ENCODE results near the gene GCK. TPM values are rescaled to one million over a fixed set of nuclear protein-coding genes. Genes with fewer than 3 reads are reported as not detected.

GCK gene
- total and polyA plus RNA-seq, 2 donors (not counting 3 experiments of a cell fraction or from before 2014, with no cell fraction given) = 0.17 to 0.51 TPM

DNA sequence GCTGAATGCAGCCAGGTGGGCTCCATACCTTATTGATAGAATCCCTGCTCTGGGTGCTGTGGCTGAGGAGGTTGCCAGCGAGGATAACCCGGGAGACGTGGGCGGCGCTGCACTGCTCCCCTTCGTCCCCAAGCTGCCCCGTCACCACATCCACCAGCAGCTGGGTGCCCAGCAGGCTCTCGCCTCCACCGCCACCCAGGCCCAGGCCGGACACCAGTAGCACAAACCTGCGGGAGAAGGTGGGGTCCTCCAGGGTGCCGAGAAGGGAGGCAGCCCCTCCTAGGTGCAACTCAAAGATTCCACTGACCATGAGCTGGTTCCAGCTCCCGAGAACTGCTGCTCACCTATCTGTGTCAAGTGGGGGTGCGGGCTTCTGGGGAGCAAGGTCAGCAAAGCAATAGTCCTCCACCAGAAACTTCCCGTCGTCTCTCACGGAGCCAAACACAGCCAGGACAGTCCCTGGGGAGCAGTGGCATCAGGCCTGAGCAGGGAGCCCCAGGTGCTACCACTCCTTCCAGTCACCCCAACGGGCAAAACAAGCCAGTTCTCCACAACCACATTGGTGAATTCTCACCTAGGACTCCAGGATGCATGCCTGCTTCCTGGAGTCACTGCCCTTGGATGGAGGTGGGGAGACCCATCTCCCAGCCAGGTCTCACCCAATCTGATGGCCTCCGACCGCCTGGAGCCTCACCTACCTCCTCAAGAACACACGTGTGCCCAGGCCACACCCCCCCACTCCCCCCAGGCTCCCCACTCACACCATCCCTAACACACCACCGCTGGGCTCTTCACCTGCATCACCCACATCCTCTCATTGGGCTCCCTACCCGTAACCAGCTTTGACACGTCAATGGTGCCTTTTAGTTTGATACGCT is 72.2 kb downstream of the GCK start:
- no peak overlapping the region for H3K27ac ChIP-seq (ENCODE audit: insufficient read depth, low read depth, low read length)
- no peaks in the 10 kb centered on the region for H3K9me1 ChIP-seq (replicated peaks; ENCODE audit: control insufficient read depth, extremely low read depth, insufficient read depth, low read length)
- H3K4me2 ChIP-seq (ENCODE audit: insufficient read depth, low read length) = no peak overlapping the region
- H3K36me3 ChIP-seq (ENCODE audit: control insufficient read depth in 2 of 2, extremely low read depth in 1 of 2, insufficient read depth in 2 of 2, low read length in 2 of 2) = peaks cover 3 to 27% of the 10 kb centered on the region in 2 experiments
- peaks cover under 1% of the 10 kb centered on the region for H3K4me1 ChIP-seq (ENCODE audit: control insufficient read depth, extremely low read depth, insufficient read depth, low read length)
- no peaks in the 10 kb centered on the region for H3K9me3 ChIP-seq (replicated peaks; ENCODE audit: control insufficient read depth, insufficient read depth, low read length)
- no peaks in the 10 kb centered on the region for H3K27me3 ChIP-seq (ENCODE audit: control insufficient read depth in 2 of 2, insufficient read depth in 2 of 2, low read length in 2 of 2)
- H3K4me3 ChIP-seq (replicated peaks in 1 of 3; ENCODE audit: insufficient read depth in 1 of 3, low read depth in 1 of 3, low read length in 3 of 3) = no peak overlapping the region
- TF ChIP-seq JUN (IDR thresholded peaks at IDR 0.05; ENCODE audit: borderline replicate concordance, insufficient read depth, insufficient read length, low read depth) = no peak
- peaks cover 16% of the 10 kb centered on the region for H3K79me2 ChIP-seq (ENCODE audit: control insufficient read depth, insufficient read depth, low read length)
- dilution Hi-C loops (cut with MboI; ENCODE audit: extremely low pct_ligation_motif_present, low sequenced_read_pairs) = no loop called here
- H2AFZ ChIP-seq (ENCODE audit: low read depth, low read length) = no peak overlapping the region
- DNase-seq (ENCODE audit: low read depth, low spot score) = no peak
- intact Hi-C loops (cut with micrococcal nuclease) = no loop called here
- H3K9ac ChIP-seq (replicated peaks; ENCODE audit: extremely low read depth, insufficient read depth, low read length) = no peak overlapping the region
- CTCF ChIA-PET = no interaction called here
- H4K20me1 ChIP-seq (replicated peaks; ENCODE audit: control insufficient read depth, extremely low read depth, insufficient read depth, low read length) = no peaks in the 10 kb centered on the region
- FAIRE-seq = no peak
- no TSS peak for BruUV-seq (replicated peaks)
- POLR2A ChIA-PET = no interaction called here

- Histone ChIP-seq H3K79me2 (ENCODE audit: control insufficient read depth, insufficient read depth, low read length) (peaks cover 8% of the 10 kb centered on the region), H3K4me2 (ENCODE audit: insufficient read depth, low read length) (no peak overlapping the region), H3K9me1 (replicated peaks; ENCODE audit: control insufficient read depth, extremely low read depth, insufficient read depth, low read length) (no peaks in the 10 kb centered on the region), H3K36me3 (ENCODE audit: control insufficient read depth in 2 of 2, extremely low read depth in 1 of 2, insufficient read depth in 2 of 2, low read length in 2 of 2) (peaks cover 3 to 25% of the 10 kb centered on the region in 2 experiments), H3K9me3 (replicated peaks; ENCODE audit: control insufficient read depth, insufficient read depth, low read length) (no peaks in the 10 kb centered on the region), H4K20me1 (replicated peaks; ENCODE audit: control insufficient read depth, extremely low read depth, insufficient read depth, low read length) (no peaks in the 10 kb centered on the region), H3K27me3 (ENCODE audit: control insufficient read depth in 2 of 2, insufficient read depth in 2 of 2, low read length in 2 of 2) (no peaks in the 10 kb centered on the region), H3K4me3 (replicated peaks in 1 of 3; ENCODE audit: insufficient read depth in 1 of 3, low read depth in 1 of 3, low read length in 3 of 3) (no peak overlapping the region), H3K4me1 (ENCODE audit: control insufficient read depth, extremely low read depth, insufficient read depth, low read length) (no peaks in the 10 kb centered on the region), H3K9ac (replicated peaks; ENCODE audit: extremely low read depth, insufficient read depth, low read length) (no peak overlapping the region), H3K27ac (ENCODE audit: insufficient read depth, low read depth, low read length) (no peak overlapping the region), H2AFZ (ENCODE audit: low read depth, low read length) (no peak overlapping the region)
- ChIA-PET POLR2A (no interaction called here), CTCF (interaction anchor here (1.5 kb wide), 2 partner anchors 11 to 80 kb away, joined by 5 to 6 read pairs; no protein-coding TSS in a partner anchor)
- FAIRE-seq (no peak), DNase-seq (ENCODE audit: low read depth, low spot score) (no peak)
- dilution Hi-C loops (cut with MboI; ENCODE audit: extremely low pct_ligation_motif_present, low sequenced_read_pairs) (no loop called here), intact Hi-C loops (cut with micrococcal nuclease) (no loop called here)
- no TSS peak for BruUV-seq (replicated peaks)
- TF ChIP-seq POLR2AphosphoS5 (IDR thresholded peaks at IDR 0.05; ENCODE audit: insufficient read depth, low read depth, low read length) (no peak), POLR2A (IDR thresholded peaks at IDR 0.05; ENCODE audit: low read depth, low read length) (no peak), EZH2 (IDR thresholded peaks at IDR 0.05; ENCODE audit: borderline replicate concordance, low read depth, low read length, severe bottlenecking) (no peak), FOS (IDR thresholded peaks at IDR 0.05; ENCODE audit: borderline replicate concordance, insufficient read depth, low read length) (no peak), JUN (IDR thresholded peaks at IDR 0.05; ENCODE audit: borderline replicate concordance, insufficient read depth, insufficient read length, low read depth) (no peak)
Observed at GRCh38 chr7:44116087-44116788, 73.0 kb downstream of the GCK start.
